Fibroblast of pulmonary artery (primary cell): Measurements from ENCODE around the gene KRTAP10-4.

Experiments
- DNase-seq: peaks from one replicate; pipeline ENCODE4 v3.0.0-alpha.2; 2010; ENCODE audit warnings: low read depth
- H3K4me3 ChIP-seq: replicated peaks from 2 replicates; pipeline ENCODE4 v1.5.1; 2011; ENCODE audit warnings: low read depth, mild to moderate bottlenecking, control low read depth, low read length, moderate library complexity
- CTCF ChIP-seq: IDR thresholded peaks from 2 replicates; pipeline ENCODE4 v1.5.1; 2011; ENCODE audit warnings: mild to moderate bottlenecking, control low read depth, low read length, inconsistent platforms; ENCODE audit errors: missing control alignments

Gene KRTAP10-4

GRCh38 chr21:44614161-44614631 is 40.7 kb downstream of the KRTAP10-4 start:
- no peak for DNase-seq

GRCh38 chr21:44614961-44615391 is 41.4 kb downstream of the KRTAP10-4 start:
- TF ChIP-seq CTCF = no peak
- DNase-seq = no peak
- H3K4me3 ChIP-seq = no peak overlapping the region

More at GRCh38 chr21:44614161-44614631, 40.7 kb downstream of the KRTAP10-4 start:
- no peak for TF ChIP-seq CTCF
- H3K4me3 ChIP-seq = no peak overlapping the region

GRCh38 chr21:44615466-44615865 is 41.9 kb downstream of the KRTAP10-4 start:
- no peak for DNase-seq
- no peak overlapping the region for H3K4me3 ChIP-seq
- no peak for TF ChIP-seq CTCF

GRCh38 chr21:44615911-44616590 is 42.5 kb downstream of the KRTAP10-4 start:
- no peak for TF ChIP-seq CTCF
- H3K4me3 ChIP-seq = no peak overlapping the region
- DNase-seq = no peak

GRCh38 chr21:44616591-44616926 is 43.0 kb downstream of the KRTAP10-4 start:
- H3K4me3 ChIP-seq = no peak overlapping the region
- no peak for DNase-seq
- TF ChIP-seq CTCF = no peak

GRCh38 chr21:44617071-44617501 is 43.6 kb downstream of the KRTAP10-4 start:
- DNase-seq = no peak
- H3K4me3 ChIP-seq = no peak overlapping the region
- TF ChIP-seq CTCF = no peak

GRCh38 chr21:44618504-44618903 is 45.0 kb downstream of the KRTAP10-4 start:
- TF ChIP-seq CTCF = peak; percentile 26
- H3K4me3 ChIP-seq = no peak overlapping the region
- peak; percentile 20 for DNase-seq
